ENCODE measurements around the gene POLRMT. TPM values are rescaled to one million over a fixed set of nuclear protein-coding genes. Genes with fewer than 3 reads are reported as not detected.

POLRMT gene
- polyA plus RNA-seq, 1 donor (not counting 4 experiments of a cell fraction or from before 2014, with no cell fraction given), result 33.3 TPM

GRCh38 chr19:623175-623916 is 10.0 kb downstream of the POLRMT start:
- no peak for DNase-seq (ENCODE audit: low read depth, low spot score)
- dilution Hi-C loops (cut with MboI; ENCODE audit: extremely low pct_ligation_motif_present, low sequenced_read_pairs), result no loop called here
- Histone ChIP-seq H3K4me3 (ENCODE audit: control insufficient read depth in 2 of 3, extremely low read depth in 1 of 3, insufficient read depth in 2 of 3, low read depth in 1 of 3, low read length in 3 of 3) (no peak overlapping the region), H3K9me3 (ENCODE audit: control insufficient read depth, low read depth, low read length) (no peaks in the 10 kb centered on the region), H3K27me3 (ENCODE audit: control insufficient read depth, extremely low read depth, insufficient read depth, low read length) (no peaks in the 10 kb centered on the region), H3K27ac (ENCODE audit: control insufficient read depth, insufficient read depth, low read length) (no peak overlapping the region), H2AFZ (ENCODE audit: control insufficient read depth, low read length) (no peak overlapping the region), H4K20me1 (ENCODE audit: control insufficient read depth, extremely low read depth, insufficient read depth, low read length) (no peaks in the 10 kb centered on the region), H3K79me2 (ENCODE audit: control insufficient read depth, insufficient read depth, low read length) (peaks cover 3% of the 10 kb centered on the region), H3K36me3 (ENCODE audit: control insufficient read depth in 2 of 2, extremely low read depth in 1 of 2, insufficient read depth in 2 of 2, low read length in 2 of 2) (peaks cover 10 to 20% of the 10 kb centered on the region in 2 experiments), H3K9ac (ENCODE audit: control insufficient read depth, extremely low read depth, insufficient read depth, low read length) (no peak overlapping the region), H3K4me2 (ENCODE audit: control insufficient read depth, extremely low read depth, insufficient read depth, low read depth, low read length) (no peak overlapping the region), H3K9me1 (ENCODE audit: control insufficient read depth, extremely low read depth, insufficient read depth, low read length) (no peaks in the 10 kb centered on the region), H3K4me1 (ENCODE audit: control insufficient read depth, extremely low read depth, insufficient read depth, low read length) (peaks cover 13% of the 10 kb centered on the region)
- TF ChIP-seq CTCF (optimal IDR thresholded peaks at IDR 0.05 in 1 of 3, IDR thresholded peaks at IDR 0.05 in 1 of 3, conservative IDR thresholded peaks at IDR 0.05 in 1 of 3; ENCODE audit: extremely low read depth in 1 of 3, insufficient read depth in 2 of 3, low read length in 3 of 3) (no peak), EZH2 (IDR thresholded peaks at IDR 0.05; ENCODE audit: low read length) (no peak)
- FAIRE-seq, result no peak

- Histone ChIP-seq H3K4me3 (ENCODE audit: control insufficient read depth in 2 of 3, extremely low read depth in 1 of 3, insufficient read depth in 2 of 3, low read depth in 1 of 3, low read length in 3 of 3) (no peak overlapping the region), H3K9me3 (ENCODE audit: control insufficient read depth, low read depth, low read length) (no peaks in the 10 kb centered on the region), H3K4me1 (ENCODE audit: control insufficient read depth, extremely low read depth, insufficient read depth, low read length) (peaks cover 9% of the 10 kb centered on the region), H3K9ac (ENCODE audit: control insufficient read depth, extremely low read depth, insufficient read depth, low read length) (no peak overlapping the region), H2AFZ (ENCODE audit: control insufficient read depth, low read length) (no peak overlapping the region), H3K27ac (ENCODE audit: control insufficient read depth, insufficient read depth, low read length) (no peak overlapping the region), H4K20me1 (ENCODE audit: control insufficient read depth, extremely low read depth, insufficient read depth, low read length) (no peaks in the 10 kb centered on the region), H3K36me3 (ENCODE audit: control insufficient read depth in 2 of 2, extremely low read depth in 1 of 2, insufficient read depth in 2 of 2, low read length in 2 of 2) (peaks cover 10 to 17% of the 10 kb centered on the region in 2 experiments), H3K9me1 (ENCODE audit: control insufficient read depth, extremely low read depth, insufficient read depth, low read length) (no peaks in the 10 kb centered on the region), H3K27me3 (ENCODE audit: control insufficient read depth, extremely low read depth, insufficient read depth, low read length) (no peaks in the 10 kb centered on the region), H3K79me2 (ENCODE audit: control insufficient read depth, insufficient read depth, low read length) (no peaks in the 10 kb centered on the region), H3K4me2 (ENCODE audit: control insufficient read depth, extremely low read depth, insufficient read depth, low read depth, low read length) (no peak overlapping the region)
- dilution Hi-C loops (cut with MboI; ENCODE audit: extremely low pct_ligation_motif_present, low sequenced_read_pairs), result no loop called here
- DNase-seq (ENCODE audit: low read depth, low spot score) (no peak), FAIRE-seq (no peak)
- no peak for TF ChIP-seq EZH2 (IDR thresholded peaks at IDR 0.05; ENCODE audit: low read length)
- TF ChIP-seq CTCF (optimal IDR thresholded peaks at IDR 0.05 in 1 of 3, IDR thresholded peaks at IDR 0.05 in 1 of 3, conservative IDR thresholded peaks at IDR 0.05 in 1 of 3; ENCODE audit: extremely low read depth in 1 of 3, insufficient read depth in 2 of 3, low read length in 3 of 3), result no peak
These were observed 10.7 kb downstream of the POLRMT start for GRCh38 chr19:622666-623065.
